Smooth muscle cell of the brain vasculature (primary cell): Measurements from ENCODE around the gene HMOX1.

ENCODE experiments used
- DNase-seq: peaks from one replicate; pipeline ENCODE4 v3.0.0-alpha.2; 2012; ENCODE audit warnings: low read depth, low spot score

Gene HMOX1

DNA sequence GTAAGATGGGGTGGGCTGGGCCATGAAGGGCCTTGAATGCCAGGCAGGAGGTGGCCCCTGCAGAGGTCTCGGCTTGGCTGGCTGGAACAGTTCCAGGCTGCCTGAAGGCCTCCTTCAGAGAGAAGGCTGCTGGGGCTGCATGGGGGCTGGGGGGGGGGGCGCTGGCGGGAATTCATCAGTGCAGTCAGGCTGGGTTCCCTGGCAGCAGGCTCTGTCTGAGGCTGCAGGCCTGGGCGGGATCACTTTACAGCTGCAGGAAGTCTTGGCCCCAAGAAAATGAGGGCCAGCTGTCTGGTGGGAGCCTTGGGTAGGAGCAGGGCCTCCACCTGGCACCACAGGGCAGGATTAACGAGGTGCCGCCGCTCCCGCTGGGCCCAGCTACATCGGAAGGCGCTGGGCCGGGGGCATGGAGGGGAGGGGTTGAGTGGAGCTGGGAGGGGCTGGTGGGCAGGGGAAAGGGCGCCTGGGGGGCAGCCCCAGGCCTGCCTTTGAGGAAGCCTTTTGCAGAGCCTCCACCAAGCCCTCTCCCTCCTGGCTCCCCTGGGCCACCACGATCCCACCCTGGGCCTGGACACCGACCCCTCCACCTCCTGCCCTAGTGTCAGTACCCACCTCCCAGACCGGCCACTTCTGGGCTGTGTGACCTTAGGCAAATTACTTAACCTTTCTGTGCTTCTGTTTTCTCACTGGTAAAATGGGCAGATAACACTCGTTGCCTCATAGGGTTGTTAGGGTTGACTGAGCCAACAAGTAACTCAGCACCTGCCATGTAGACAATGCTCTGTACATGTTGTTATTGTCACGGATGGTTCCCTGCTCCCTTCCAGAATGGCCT, 31.0 kb upstream of the HMOX1 start:
- peak; percentile 52 for DNase-seq

DNA sequence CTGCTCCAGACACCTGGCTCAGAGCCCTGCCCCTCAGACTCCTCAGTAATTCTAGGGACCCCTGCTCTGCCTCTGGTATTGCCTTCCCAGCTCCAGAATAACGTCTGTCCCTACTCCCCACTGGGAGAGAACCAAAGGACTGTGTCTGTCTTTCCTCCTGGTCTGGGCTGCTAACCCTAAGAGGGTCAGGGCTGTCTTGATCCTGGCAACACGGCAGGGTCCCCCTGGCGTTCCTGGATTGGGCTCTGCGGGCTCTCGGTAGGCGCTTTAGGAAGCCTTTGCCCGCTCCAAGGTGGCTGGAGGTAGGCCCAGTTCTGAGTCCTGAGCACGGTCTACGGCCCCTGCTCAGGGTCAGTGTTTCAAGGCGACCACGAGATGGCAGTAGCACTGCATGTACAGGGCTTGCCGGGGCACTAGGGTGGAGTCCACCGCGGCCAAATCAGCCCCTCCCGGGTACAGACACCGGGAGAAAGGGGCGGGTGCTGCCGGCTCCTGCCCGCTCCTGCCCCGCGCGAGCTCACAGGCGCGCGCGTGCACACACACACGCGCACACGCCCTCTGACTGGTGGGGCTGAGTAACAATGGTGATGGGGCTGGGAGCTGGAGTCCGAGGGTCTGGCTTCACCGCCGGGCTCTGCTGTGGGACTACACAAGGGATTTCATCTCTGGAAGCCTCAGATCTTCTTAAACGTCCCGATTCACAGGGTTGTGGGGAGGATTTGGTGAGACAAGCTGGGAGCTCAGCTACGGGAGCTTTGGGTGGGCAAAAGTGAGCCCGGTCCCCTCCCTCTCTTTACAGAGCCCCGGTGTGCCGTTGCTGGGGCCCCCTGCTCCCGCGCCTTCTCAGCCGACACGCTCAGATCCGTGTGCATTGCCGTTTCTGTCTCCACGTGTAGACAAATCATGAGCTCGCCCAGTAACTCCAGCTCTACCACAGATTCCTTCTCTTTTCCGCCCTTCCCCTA, 30.1 kb upstream of the HMOX1 start:
- DNase-seq = peak; percentile 82

DNA sequence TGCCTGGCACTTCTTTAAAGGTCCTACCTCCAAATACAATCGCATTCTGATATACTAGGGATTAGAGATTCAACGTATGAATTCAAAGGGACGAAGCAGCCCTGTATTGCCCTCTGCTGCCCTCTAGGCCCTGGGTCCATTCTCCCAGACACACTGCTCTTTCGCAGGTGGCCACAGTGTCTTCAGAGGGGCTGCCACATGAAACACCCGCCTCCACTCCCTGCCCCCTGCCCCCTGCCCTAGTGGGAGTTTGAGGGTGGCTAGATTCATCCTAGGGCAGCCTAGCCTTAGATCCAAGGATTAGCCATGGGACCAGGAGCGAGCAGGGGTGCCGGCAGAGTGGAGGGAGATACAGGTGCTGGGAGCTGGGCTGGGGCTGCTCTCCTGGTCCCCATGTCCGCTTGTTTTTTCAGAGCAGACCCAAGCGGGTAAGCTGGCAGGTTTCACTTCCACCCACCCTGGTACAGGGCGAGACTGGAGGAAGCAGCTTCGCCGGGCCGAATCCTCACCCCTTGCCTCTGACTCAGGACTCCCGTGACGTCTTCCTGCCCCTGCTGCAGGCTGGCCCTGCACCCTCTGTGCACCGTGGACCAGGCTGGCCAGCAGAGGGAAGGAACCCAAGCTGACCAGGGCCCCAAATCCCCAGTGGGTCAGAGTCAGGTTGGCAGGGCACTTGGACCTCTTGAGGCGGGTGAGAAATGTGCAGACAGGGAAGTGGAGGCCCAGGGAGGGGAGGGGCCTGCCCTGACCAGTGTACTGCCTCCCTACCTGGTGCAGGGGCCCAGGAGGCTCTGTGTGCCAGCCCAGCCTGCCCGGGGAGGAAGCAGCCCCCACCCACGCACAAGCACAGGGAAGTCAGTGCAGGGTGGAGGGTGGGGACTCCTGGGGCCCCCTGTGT, 28.4 kb upstream of the HMOX1 start:
- no peak for DNase-seq

DNA sequence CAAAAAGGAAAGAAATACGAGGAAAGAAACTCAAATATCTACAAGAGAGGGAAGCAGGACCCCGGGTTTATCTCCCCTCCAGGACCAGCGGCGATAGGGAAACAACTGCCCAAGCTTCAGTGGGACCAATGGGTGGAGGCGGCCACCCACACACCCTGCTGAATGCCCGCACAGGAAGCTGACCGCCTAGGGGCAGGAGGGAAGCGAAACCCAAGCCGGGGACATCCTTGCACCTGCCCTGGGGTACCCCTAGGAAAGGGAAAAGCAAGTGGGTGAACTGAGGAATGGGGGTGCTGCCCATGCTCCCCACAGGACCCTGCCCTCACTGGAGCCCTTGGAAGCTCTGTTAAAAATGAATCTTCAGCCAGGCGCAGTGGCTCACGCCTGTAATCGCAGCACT, 27.6 kb upstream of the HMOX1 start:
- no peak for DNase-seq

DNA sequence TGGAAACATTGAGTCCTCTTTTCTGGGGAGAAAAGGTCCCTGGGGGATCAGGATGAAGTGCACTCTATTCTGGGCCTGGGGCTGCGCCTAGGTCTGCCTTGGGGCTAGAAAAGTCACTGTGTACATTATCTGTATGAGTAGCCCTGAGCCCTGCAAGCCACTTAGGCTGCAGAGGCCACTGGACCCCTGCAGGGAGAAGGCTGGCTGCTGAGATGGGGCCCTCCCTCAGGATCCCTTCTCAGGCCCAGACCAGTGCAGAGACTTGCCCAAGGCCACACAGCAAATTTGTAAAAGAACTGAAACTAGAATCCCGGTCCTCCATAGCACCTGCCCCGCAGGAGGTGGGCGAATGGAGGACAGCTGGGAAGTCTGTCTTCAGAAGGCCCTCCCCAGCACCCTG, 26.8 kb upstream of the HMOX1 start:
- no peak for DNase-seq

DNA sequence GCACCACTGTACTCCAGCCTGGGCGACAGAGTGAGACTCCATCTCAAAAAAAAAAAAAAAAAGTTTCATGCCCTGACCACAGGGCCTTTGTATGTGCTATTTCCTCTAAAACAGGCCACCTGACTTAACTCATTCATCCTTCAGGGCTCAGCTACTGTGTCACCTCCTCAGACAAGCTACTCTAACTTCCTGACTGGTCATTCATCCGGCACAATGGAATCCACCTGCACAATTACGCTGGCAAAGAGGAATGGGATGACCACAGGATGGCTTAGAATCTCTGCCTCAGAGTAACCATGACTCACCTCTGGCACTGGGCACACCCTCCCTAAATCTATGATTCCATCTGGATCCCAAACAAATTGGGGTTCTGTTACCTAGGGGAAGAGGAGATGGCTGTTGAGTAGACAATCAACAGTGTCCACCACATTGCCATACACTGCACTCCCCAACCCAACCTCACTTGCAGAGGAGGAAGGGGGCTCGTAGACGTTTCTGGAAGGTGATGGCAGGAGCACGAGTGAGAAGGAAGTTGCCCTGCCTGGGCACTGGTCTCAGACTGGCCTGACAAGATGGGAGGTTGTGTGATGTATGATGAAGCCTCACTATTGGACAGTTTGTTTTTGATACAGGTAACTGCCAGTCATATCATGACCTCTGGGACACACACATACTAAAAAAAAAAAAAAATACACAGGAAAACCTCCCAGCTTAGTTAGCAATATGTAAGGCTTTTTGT, 22.8 kb upstream of the HMOX1 start:
- DNase-seq = no peak

DNA sequence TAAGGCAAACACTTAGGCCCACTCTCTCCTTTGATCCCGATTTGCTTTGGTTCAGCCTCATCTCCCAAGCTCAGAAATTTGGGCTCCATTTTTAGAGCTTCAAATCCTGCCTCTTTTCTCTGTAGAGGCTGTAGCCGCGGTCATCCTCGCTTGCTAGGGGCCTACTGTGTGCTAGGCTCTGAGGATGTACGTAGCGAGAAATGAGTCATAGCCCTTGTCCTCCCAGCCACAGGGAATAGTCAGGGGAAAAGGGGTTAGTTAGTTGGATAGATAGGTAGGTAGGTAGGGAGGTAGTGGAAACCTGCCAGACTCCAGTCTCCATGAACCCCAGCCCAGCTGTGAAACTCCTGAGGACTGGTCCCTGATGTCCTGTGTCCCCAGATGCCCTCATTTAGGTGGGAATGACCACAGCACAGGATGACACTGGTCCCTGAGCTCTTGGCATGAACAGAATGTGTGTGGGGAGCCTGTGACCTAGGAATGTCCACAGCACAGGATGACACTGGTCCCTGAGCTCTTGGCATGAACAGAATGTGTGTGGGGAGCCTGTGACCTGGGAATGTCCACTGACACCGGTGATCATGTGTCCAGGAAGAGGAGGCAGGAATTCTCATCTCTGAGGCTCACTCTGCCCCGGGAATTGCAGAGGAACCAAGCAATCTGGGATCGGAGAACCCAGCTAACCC, 21.4 kb upstream of the HMOX1 start:
- DNase-seq = no peak

DNA sequence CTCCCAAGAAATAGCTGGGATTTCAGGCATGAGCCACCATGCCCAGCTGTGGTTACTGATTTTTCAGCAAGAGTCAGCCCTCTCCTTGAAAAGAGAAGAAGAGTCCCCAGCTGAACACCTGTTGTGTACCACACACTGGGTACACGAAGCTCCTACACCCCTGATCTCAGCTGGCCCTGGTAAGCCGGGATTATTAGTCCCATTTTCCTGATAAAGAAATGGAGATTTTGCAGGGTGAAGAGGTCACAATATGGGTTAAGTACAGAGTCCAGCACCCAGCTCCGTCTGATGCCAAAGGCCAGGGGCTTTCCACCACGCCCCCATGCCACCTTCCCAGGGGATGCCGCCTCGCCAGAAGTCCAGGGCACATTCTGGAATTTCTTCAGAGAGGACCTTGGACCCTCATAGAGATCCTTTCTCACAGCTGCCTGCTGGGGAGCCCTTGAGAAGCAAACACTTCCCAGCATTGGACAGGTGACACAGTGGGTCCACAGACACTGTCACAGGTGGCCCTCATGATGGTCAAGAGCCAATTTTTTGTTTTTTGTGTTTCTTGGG, 19.8 kb upstream of the HMOX1 start:
- DNase-seq = no peak

DNA sequence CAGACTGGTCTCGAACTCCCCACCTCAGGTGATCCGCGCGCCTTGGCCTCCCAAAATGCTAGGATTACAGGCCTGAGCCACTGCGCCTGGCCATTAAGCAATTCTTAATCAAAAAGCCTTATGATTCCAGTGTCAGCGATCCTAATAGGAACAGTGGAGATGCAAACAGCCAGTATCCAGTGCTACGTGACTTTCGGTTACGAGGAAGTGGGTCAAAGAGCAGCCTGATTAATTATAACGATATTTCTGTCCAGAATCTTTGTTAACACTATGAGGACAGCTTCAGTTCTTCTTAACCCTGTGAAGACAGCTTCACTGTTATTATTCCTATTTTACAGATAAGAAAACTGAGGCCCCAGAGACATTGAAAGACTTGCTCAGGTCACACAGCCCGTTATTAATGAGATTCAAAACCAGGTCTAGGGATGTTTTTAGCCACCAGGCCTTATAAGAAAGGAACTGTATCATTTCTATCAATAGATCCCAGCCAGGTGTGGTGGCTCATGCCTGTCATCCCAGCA, 17.3 kb upstream of the HMOX1 start:
- DNase-seq = no peak

DNA sequence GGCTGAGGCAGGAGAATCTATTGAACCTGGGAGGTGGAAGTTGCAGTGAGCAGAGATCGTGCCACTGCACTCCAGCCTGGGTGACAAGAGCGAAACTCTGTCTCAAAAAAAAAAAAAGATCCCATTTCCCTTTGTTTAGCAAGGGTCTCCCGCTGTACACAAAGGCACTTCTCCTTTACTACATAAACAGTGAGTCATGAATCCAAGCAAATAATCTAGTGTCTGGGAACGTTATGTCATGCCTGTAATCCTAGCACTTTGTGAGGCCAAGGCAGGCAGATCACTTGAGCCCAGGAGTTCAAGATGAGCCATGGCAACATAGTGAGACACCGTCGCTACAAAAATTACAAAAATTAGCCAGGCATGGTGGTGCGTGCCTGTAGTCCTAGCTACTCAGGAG, 16.7 kb upstream of the HMOX1 start:
- DNase-seq = peak; percentile 71

DNA sequence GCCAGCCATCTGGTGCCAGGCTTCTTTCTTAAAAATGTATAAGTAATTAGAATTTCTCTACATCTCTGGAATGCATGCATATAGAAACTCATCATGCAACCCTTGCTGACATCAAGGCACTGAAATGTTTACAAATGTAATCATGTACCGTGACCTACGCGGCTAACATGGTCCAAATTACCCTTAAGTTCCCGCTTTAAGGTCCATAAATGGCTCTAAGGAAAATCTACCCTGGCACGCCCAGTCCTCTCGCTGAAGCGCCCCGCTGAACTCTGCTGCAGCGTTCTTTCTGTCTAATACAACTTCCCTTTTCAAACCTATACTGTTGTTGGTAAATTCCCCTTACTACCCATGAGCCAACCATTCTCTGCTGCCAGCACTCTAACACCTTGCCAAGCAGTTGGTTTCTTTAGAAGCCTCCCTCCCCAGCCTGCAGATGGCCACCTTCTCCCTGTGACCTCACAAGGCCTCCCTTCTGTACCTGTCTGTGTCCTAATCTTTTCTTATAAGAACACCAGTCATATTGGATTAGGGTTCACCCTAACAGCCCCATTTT, 13.5 kb upstream of the HMOX1 start:
- DNase-seq = no peak

DNA sequence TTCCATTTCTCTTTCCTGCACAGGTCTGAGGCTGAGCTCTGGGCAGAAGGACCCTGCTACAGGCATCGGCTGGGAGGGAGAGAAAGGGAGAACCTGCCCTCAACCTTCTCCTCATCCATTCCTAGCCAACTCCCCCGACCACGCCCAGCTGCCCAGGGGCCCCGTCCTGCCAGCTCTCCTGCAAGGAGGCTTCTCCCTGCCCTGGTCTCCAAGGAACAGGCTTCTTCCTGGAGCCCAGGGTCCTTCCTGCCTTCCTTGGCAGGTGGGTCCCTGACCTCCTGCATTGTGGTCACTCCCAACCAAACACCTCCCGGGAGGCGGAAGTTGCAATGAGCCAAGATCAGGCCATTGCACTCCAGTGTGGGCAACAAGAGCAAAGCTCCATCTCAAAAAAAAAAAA, 12.5 kb upstream of the HMOX1 start:
- no peak for DNase-seq

DNA sequence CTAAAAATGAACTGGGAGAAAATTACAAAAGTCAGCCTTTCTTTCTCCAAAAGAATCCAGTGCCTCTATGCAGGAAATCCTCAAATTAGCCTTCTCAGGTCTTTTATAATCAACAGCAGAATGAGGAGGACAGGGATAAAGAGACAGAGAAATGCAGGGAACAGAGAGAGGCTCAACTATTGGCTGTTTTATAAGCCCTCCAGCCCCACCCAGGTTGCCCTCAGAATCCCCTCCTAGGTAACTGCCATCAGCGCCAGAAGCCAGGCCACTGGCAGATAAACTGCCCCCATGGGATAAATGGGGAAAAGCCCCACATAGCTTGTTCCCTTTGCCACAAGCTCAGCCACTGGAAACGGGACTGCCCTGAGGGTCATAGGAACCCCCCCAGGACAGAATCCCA, 10.9 kb upstream of the HMOX1 start:
- no peak for DNase-seq

DNA sequence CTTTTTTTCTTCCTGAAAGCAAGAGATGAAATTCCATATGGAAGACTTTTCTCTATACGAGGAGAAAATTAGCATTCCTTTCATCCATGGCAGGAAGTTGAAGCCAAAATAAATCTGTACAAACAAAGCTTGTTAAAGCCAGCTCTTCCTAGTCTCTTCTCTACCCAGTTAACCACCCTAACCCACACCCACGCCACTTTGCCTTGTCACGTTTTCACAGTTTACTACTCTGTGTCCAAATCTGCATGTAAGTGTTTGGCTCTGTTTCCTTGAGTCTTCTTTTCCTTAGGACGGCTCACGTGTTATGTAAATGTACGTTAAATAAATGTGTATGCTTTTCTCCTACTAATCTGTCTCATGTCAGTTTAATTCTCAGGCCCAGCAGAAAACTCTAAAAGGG, 7.1 kb upstream of the HMOX1 start:
- DNase-seq = no peak

DNA sequence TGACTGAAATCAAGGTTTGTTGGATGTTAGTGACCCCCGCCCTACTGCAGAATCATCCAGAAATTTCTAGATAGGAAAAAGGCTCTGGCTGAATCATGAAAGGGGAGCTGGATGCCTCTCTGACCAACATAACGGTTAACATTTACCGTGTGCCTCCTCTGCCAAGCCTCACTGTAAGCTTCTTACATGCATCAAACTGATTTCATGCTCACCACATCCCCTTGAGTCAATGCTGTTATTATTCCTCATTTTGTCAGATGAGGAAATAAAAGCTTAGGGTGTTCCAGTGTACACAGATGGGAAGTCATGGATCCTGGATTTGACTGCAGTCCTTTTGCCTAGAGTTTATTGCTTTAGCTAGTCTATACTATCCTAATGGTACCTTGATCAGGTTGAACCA, 5.9 kb upstream of the HMOX1 start:
- DNase-seq = no peak

DNA sequence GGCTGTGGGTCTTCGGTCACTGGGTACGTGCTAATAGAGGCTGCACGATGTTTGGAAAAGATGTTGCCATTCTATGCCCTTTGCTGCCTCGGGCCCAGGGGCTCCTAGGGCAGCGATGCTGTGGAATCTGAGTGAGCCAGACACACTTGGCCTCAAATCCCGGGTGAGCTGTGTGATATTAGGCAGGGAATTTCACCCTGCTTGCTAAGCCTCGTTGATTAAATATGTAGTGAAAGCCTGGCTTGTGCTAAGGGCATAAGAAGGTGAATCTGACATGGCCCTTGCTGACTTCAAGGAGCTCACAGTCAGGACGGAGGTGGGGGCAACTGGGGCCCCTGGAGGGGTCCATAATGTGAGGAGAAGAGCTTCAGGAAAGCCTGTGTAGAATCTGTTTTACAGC, 5.4 kb upstream of the HMOX1 start:
- no peak for DNase-seq

DNA sequence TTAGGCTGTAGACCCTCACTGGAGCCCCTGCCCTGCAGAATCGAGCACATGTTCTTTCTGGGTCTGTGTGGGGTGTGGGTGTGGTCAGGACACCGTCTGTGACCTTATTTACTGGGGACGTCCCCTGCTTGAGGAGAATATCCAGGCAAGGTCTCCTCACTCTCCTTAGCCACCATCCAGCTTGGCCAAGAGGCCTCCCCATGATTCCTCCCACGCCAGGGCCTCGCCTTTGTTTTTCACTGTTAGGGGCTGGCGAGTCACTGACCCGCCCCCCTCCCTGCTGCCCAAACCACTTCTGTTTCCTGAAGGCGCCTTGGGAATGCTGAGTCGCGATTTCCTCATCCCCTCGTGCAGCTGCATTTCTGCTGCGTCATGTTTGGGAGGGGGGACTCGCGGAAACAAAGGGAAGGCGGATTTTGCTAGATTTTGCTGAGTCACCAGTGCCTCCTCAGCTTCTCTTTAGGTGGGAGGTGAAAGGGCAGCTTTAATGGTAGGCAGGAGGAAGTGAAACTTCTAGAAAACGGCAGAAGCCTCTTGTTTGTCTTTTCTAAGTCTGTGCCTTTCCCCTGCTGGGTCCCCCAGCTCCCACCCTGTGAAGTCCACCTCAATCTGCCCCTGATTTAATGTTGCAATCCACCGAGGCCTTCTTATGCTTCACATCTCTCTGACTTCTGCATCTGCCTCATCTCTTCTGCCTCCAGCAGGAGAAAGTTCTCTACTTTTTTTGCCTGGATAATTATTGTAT, 4.0 kb upstream of the HMOX1 start:
- DNase-seq = peak; percentile 98

DNA sequence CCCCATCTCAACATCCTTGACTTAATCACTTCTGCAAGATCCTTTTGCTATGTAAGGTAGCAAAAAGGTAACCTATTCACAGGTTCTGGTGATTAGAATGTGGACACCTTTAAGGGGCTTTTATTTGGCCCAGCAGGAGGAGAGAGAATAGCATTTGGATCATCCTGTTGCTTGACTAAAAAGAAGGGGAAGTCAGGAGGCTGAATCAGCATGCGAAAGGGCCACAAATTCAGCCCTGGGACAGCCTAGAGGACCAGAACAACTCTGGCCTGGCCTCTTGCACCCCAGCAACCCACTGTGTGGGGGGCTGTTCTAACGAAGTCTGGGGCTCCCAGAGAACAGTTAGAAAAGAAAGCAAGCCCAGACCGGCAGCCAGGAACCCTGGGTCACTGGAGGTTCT, 3.2 kb upstream of the HMOX1 start:
- no peak for DNase-seq

DNA sequence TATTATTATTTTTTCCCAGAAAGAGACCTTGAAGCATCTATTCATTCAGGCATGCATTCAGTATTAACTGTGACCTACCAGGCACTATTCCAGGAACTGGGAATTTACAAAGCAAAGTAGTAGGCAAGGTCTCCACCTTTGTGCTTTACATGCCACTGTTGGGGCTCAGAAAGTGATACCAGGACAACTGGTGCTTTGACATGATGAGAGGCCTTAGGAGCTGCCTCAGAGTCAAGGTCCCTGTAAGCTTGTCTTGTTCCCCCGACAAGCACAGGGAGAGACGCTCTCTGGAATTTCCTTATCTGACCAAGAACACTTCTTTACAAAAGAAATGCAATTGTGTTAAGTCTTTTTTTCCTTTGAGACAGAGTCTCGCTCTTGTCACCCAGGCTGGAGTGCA, 2.3 kb upstream of the HMOX1 start:
- no peak for DNase-seq
